Activated CD4-positive, alpha-beta T cell treated with anti-CD3 and anti-CD28 coated beads, Interleukin-2, amount 50 U/mL, for 24 hours (primary cell): ENCODE data around the gene SLC2A9.
"Not testable (repeated sequence)": the region's sequence is repeated elsewhere in the genome, so short reads cannot be mapped to it uniquely, and the experiment has no call there.

Experiments
- DNase-seq, 2 donors: peaks; one replicate each; pipeline ENCODE4 v3.0.0-alpha.2; 2020; ENCODE audit warnings: low read depth in 1 of 2, low spot score in 1 of 2

SLC2A9 gene

DNA sequence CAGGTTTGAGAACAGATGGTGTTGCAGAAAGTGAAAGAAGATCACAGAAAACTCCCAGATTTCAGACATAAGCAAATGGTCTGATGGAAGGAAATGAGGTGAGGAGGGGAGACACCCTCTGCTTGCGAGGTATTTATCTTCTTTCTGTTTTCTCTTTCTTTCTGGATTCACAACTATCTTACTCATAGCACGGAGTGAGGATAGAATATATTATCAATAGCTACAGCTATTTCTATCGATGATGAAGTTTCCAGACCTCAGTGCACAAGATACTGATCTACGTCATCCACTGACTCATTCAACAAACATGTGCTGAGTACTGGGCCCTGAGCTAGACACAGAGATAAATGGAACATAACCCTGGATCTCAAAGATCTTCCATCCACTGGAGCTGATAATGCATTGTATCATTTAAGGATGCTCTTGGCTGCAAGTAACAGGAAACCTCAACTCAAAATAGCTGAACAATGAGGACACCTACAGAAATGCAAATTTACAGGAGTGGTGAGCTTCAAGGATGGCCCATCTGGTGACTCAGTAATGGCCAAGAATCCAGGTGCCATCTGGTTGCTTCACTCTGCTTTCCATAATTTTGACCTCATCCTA lies 21.2 kb downstream of the SLC2A9 start:
- DNase-seq = no peak

DNA sequence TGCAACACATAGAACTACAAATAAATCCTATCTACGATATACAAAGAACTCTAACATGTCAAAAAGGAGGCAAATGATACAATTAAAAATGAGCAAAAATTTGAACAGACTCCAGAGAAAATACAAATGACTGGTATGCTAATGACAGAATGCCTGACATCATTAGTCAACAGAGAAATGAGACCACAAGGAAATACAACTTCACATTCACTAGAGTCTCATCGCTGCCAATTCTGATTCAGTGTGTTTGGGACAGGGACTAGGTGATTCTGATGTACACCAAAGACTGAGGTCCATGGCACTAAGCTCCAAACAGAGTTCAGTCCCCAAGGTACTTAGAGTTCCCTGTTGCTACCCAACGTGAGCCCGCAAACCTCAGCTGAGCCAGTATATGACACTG lies 23.4 kb downstream of the SLC2A9 start:
- no peak for DNase-seq

DNA sequence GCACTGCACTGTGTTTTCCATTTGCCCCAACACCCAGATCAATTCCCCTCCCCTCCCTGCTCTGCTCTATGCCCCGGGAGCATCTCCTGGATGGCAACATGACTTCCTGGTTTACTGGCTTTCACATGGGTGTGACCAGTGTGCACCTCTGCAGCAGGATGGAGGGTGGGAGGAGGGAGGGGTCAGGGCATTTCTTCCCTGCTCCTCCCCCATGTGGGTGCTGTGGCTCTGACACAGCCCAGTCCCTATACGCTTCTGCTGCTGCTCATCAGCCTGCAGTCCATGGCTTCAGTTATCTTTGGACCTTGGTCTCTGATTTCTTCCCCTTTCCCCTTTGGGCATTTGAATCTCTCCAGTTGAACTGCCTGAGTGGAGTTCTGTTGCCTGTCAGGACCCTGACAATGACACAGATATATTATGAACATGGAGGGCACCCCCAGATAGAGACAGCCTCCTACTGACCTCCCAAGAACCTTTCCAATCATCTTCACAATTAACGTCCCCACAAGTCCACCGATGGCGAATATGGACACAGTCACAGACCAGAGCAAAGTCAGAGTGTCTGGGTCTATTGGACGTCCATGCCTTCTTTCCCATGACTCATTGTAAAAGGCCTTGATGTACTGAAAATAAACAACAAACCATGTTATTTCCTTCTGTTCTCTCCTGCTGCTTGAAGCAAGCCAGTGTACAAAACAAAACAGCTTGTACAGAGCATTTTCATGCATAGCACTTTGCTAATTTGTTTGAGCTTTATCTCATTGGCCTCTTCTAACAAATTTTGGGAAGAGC lies 24.8 kb downstream of the SLC2A9 start:
- no peak for DNase-seq

DNA sequence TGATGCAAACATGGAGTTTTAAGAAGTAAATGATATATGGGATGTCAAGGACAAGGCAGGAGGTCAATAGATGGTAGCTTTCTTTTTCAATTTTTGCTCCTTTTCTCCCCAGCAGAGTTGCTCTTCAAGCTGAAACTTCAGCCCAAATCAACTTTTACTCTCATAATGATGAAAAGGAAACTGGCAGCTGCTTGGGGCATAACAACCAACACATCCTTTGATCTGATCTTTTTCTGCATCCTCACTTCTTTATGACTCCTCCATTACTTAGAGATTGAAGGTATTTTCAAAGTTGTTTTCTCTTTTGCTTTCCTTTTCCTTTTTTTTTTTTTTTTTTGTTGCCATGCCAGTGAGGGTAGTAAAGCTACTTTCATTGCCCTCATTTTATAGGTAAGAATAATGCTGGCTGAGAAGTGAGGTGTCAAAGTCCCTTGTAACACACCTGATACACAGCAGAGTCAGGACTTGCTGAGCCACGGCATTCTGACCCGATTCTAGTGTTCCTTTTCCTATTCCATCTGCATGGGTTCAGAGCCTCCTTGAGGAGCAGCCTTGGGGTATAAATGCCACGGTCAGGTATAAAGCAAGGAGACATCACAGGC lies 26.9 kb downstream of the SLC2A9 start:
- DNase-seq = no peak

DNA sequence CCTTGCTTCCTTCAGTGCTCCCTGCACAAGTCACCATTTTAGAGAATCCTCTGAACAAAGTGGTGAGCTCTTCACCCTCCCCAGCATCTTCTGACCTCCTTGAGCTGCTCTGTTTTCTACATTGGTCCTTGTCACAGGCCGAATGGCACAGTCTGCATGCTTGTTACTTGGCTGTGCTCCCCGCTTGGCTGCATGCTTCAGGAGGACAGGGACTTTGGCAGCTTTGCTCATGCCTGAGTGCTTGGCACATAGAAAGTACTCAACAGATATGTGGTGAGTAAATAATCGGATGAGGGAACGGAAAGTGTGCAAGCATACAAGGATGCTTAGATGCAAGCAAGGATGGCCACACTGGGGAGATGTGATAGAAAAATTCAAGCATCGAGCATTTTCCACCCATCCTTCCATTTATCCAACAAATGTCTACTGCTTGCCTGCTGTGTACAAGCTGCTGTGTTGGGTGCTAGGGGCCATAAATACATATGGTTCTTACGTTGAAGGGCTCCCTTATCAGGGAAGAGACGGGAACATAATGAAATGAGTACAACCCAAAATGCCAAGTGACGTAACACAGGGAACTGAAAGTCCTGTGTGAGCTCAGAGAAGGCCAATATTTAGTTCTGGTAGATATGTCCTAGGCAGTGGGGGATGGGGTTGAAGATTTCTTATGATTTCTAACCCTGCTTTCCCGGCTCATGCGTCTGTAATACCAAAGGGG lies 31.2 kb downstream of the SLC2A9 start:
- no peak for DNase-seq

DNA sequence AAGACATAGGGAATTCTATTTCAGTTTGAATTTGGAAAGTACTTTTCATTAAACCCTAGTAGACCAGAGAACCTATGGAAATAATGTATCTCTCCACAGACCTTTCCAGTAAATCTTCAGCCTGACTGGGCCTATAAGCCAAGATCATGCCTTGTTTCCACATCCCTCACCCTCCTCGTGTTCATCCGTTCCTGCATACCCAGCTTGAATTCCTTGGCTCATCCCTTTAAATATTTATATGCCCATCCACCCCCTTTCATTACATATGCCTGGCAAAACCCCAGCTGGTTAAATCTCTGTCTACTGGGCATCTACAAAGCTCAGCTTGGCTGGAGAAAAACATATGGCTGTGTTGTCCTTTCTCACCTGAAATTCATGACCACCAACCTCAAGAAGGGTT lies 32.4 kb downstream of the SLC2A9 start:
- DNase-seq = no peak

DNA sequence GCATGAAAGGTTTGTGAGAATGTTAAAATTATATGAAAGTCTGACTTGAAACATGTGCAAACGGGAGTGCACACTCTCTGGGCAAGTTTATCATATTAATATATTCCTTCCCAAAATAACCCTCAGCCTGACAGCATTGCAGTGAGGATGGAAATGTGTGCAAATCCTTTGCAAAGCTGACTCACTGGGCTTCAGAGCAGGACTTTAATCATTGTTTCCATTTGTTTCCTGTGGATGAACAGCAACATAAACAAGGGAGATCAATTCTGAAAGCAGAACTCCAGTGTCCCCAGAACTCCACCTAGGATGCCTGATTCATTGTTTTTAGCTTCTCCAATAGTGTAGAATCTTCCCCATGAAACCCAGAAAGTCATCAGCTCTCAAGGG lies 32.9 kb downstream of the SLC2A9 start:
- no peak for DNase-seq

DNA sequence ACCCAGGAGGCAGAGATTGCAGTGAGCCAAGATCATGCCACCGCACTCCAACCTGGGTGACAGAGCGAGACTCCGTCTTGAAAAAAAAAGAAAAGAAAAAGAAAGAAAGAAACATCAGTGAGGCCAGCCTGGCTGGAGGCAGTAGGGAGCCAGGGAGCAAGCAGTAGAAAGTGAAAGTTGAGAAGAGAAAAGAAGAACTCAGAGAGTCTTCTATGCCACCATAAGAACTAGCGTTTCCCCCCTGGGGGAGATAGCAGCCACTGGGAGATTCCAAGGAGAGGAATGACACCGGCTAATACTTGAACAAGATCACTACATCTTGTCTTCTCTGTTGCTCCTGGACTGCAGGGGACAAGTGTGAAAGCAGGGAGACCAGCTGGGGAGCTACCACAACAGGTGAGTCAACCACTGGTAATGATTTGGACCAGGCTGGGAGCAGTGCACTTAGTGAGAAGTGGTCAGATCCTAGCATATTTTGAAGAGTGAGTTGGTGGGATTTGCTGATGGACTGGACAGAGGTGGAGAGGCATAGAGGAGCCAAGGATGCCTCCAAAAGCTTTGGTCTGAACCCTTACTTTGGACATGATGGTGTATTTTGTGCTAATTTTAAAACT lies 33.4 kb downstream of the SLC2A9 start:
- no peak for DNase-seq

DNA sequence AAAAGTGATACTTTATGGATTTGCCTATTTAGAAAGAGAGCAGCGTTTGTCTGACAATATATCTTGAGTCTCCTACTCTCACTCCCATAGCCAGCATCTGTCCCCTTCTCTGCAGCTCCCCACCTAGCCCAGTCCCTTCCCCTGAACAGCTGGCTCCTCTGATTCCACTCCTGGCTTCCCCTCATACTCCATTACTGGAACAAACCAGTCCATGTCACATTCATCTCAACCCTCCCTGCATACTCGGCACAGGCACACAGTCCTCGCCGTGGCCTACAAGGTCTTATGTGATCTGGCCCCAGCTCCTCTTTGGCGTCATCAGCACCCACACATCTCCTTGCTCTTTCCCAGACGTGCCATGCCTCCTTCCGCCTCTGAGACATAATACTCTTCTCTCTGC lies 36.7 kb downstream of the SLC2A9 start:
- no peak for DNase-seq

DNA sequence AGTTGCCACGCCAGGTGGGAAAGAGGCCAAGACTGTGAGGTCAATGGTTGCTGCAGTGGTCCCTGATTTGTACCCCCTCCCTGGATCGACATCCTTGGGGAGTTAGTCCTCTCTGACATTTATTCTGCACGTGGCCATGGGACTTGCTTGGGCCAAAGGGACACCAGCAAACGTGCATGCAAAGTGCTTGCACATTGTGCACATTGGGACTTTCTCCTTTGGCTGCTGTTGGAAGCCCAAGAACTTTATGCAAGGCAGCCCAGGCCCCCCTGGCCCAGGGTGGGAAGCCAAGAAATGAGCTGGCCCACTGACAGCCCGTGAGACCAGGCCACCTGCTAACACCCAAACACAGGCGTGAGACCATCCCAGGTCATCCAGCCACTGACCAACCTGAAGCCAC lies 38.1 kb downstream of the SLC2A9 start:
- no peak for DNase-seq

DNA sequence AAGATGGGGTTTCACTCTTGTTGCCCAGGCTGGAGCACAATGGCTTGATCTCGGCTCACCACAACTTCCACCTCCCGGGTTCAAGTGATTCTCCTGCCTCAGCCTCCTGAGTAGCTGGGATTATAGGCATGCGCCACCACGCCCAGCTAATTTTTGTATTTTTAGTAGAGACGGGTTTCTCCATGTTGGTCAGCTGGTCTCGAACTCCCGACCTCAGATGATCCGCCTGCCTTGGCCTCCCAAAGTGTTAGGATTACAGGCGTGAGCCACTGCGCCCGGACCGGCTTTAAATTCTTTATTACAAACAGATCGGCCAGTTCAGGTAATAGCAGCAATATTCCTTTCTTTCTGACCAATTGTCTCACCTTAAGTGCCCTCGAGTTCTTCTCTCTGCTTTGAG lies 39.4 kb downstream of the SLC2A9 start:
- DNase-seq = not testable (repeated sequence)

DNA sequence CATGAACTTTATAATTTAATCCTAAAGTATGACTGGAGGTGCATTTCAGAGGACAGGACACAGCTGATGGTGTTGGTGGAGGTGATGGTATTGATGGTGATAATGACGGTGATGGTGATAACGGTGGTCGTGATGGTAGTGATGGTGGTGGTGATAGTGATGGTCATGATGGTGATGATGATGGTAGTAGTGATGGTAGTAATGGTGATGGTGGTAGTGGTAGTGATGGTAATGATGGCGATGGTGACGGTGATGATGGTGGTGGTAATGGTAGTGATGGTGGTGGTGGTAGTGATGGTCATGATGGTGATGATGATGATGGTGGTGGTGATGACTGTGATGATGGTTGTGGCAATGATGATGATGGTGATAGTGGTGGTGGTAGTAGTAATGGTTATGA lies 40.4 kb downstream of the SLC2A9 start:
- no peak for DNase-seq

DNA sequence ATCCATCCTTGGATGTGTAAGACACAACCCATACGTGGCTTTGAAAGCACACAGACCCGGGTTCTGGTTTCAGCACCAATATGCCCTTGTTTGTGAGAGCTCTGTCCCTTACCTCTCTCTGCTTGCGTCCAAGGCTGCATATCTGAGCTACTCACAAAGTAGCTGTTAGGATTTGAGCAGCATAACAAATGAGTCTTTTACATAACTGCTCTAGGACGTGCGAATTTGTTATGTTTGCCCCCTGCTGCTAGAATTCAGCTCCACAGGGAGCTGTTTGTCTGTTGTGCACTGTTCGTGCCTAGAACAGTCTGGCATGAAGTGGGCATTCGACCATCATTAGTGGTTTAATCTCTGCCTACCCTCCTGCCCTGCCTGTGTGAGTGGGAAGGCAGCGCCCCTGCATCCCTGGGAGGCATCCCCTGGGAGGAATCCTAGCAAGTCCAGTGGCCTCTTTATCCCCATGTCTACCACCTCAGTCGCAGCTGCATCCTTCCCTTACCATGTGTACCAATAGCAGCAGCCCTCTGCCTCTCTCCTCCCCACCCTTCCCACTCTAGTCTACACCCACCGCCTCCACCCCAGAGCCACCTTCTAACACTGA lies 42.1 kb downstream of the SLC2A9 start:
- DNase-seq = no peak

DNA sequence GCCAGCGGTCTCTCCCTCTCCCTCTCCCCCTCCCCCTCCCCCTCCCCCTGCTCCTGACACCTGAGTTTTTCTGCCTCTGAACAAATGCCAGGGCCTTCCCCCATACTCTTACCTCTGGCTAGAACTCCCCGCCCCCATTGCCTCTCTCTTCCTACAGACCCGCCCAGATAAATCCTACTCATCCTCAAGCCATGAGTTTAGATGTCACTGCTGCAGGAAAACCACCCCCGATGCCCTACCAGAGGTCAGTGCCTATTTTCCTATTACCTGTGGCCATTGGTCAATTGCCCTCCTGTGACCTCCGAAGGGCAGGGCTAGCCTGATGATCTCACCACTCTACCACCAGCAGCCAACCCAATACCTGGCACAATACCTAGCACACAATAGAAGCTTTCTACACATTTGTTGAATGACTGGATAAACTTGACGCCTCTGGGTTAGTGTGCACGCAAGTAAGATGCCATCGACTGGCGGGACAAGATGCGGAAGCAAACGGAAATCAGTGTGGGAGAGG lies 43.7 kb downstream of the SLC2A9 start:
- no peak for DNase-seq

DNA sequence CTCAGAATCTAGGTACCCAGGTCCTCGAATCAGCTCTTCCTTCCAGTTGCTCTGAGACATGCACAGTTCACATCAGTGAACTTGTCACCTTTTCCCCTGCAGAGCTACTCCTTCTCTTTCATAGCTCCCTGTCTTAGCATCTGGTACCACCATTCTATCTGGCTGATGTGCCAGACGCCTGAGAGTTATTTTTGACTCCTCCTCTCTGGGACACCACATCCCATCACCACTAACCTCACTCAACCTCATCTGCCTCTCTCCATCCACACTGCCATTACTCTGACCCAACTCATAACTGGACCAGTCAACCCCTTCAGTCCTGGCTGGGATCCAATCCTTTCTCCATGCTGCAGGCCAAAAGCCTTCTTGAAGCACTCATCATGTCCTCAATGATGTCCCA lies 44.5 kb downstream of the SLC2A9 start:
- DNase-seq = no peak

DNA sequence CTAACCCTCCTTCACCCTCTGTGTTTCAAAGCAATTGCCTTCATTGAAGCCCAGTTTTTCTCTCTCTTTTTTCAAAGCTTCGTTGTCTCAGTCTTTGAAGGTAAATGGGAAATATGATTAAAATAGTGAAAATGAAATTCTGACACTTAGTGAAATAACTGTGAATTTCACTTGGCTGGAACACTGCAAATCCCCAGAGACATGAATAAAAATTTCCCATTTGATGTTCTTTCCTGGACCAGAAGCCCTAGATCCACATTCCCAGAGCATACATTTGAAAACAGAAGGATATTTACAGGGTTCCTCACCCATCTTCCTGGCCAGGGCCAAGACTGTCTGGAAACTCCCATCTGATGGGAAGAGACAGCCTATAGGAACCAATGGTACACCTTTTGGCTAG lies 45.0 kb downstream of the SLC2A9 start:
- no peak for DNase-seq

DNA sequence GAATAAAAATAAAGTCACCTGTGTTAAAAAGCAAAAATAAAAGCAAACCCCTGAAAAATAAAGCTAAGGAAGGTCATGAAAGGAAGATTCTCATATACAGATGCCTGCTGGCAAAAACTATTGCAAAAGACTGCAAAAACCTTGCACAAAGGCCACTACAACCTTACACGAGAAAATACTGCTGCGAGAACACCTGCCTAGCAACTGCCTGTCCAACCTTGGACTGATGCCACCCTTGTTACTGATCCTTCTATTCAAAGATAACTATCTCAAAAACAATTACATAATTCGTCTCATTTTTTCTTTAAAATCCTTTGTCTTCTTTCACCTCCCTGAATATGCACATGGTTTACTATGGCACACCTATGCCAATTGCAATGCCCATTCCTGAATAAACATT lies 49.6 kb downstream of the SLC2A9 start:
- no peak for DNase-seq

DNA sequence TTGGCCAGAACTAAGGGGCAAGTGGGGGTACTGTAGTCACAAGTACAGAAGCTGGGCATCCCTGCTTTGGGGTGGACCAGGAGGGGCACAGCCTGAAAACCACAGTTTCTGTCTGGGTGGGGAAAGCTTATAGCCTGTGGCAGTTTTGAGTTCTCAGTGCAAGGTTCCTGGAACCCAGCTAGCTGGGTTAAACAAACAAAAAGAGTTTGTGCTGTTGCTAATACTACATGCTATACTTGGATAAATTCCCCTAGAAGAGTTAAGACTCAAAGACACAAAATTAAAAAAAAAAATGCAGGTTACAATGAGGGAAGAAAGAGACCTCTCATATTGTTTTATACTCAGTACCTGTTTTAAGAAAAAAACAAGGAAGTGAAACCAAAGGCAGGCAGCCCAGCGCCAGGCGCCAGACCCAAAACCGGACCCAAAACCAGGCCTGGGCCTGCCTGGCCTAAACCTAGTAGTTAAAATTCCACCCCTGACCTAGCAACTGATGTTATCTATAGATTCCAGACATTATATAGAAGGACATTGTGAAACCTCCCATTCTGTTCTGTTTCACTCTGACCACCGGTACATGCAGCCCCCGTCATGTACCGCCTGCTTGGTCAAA lies 50.8 kb downstream of the SLC2A9 start:
- DNase-seq = no peak

DNA sequence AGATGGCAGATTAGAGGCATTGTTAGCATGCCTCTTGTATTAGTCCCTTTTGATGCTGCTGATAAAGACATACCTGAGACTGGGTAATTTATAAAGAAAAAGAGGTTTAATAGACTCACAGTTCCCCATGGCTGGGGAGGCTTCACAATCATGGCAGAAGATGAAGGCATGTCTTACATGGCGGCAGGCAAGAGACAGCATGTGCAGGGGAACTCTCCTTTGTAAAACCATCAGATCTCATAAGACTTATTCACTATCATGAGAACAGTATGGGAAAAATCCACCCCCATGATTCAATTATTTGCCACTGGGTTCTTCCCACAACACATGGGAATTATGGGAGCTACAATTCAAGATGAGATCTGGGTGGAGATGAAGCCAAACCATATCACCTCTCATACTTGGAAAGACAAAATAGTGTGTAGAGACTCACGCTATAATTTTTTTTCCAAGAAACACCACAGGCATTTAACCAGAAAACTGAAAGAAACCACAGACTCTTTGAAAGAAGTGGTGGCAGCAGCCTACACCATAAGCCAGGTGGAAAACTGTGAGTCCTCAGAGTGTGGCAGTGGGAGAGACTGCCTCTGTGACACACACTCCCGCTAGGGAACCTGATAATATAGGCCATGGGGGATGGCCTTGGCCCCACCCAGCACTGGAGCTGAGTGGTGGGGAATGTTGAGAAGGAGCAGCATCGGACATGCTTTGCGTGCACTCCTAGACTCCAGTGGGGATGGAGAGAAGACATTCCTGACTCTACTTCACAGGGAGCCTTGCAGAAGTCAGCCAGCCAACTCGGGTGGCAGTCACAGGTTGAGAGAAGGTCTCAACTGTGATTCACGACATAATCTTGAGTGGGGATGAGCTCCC lies 51.5 kb downstream of the SLC2A9 start:
- DNase-seq = no peak

DNA sequence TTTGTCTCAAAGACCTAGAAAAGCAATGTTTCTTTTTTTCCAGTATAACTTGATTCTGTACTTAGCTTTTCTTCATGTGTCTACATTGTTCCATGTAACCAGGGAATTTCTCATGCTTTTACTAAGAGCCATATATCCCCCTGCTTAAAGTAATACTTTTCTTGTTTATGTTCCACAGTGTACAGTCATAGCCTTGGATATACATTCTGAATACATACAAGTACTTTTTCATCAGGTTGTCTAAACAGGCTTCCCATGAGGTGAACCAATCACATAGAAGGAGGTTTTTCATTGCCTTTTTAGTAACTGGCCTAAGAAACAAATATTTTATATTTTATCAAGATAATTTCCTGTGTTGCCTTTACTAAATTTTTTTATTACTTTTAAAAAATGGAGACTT lies 52.8 kb downstream of the SLC2A9 start:
- no peak for DNase-seq
